ENCODE data around the gene TMEM223.
"Not testable (repeated sequence)": the region's sequence is repeated elsewhere in the genome, so short reads cannot be mapped to it uniquely, and the experiment has no call there.

Gene TMEM223

DNA sequence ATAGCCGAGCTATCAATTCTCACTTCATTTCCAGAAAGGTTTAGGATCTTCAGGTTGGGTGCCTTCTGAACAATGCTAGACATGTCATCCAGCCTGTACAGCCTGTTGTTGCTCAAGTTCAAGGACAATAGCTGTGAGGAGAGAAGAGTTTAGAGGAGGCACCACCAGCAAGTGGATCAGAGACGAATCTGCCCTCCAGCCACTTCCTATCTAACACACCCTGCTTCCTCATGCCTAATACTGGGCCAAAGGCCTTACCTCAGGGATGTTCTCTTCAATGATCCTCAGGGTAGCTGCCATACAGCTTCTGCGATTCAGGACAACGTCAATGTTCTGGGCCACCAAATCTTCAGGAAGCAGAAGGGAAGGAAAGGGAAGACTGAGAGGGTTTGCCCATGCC lies 9.3 kb upstream of the TMEM223 start:
- no peak for DNase-seq (ENCODE audit: low spot score)

DNA sequence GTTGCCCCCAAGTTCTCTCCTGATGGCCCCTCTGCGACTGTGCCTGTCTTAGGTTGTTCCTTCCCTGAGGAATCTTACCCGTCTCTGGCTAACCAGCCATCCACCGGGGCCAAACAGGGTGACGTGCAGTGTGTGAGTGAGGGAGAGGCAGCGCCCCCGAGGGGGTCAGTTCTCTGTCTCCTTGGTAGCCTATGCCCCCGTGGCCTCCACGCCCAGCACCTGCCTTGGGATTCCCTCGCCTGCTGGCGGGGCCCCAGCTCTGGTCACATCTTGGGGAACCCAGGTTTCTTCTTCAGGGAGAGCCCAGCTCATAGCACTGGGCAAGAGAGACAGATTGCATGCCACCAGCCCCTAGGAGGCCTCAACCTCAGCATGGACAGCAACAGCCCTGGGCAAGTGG lies 7.7 kb upstream of the TMEM223 start:
- DNase-seq (ENCODE audit: low spot score) = no peak

DNA sequence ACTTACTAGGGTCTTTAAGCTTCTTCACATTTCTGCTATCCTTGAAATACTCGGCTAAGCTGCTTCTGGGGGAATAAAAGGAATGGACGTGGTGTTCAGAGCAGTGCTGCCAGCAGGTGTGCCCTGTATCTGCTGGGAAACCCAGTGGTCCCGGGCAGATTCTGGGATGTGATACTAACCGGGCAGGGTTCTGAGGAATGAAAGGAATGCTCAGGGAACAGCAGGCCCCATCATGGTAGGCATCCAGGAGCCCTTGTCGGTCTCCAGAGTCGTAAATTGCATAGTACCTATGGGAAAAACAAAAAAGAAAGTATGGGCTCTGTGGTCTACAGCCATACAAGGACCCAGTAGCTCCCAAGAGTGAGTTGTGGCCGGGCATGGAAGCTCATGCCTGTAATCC lies 4.5 kb upstream of the TMEM223 start:
- no peak for DNase-seq (ENCODE audit: low spot score)

DNA sequence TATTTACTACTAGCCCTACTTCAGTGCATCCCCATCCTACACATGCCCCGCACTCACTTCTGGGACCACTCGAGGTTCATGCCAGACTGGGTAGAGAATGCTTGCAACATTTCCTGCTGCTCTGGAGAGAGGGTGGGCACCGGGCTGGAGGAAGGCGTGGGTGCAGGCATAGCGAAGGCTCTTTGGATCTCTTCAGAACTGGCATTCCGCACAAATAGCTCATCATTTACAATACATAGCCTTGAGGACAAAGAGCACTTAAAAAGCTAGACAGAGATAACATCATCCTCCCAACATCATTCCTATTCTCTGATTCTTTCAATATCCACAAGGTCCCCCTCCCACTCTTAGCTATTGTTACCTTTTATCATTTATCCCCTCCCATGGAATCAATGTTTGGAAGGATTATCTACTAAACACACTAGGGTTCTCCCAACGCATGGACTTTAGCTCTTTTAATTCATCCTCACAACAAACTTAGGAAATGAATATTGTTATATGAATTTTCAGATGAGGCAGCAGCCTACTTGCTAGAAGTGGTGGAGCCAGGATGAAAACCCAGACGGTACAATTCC lies 2.5 kb upstream of the TMEM223 start:
- no peak for DNase-seq (ENCODE audit: low spot score)

DNA sequence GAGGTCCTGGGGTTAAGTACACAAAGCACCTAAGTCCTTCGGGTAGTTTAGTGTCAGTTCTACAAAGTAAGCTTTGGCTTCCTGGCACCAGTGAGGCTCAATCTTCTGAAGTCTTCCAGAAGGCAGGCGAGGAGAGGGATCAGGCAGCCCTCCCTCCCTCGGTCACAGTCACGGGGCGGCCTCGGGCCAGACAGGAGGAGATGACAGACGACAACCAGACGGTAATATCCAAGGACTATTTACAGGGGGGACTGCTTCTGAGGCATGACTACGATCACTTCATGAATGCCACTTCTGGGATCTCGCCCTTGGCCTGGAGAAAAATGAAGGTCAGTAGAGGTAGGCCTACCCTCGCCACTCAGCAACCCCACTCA lies 383 bp upstream of the TMEM223 start:
- no peak for DNase-seq (ENCODE audit: low spot score)

DNA sequence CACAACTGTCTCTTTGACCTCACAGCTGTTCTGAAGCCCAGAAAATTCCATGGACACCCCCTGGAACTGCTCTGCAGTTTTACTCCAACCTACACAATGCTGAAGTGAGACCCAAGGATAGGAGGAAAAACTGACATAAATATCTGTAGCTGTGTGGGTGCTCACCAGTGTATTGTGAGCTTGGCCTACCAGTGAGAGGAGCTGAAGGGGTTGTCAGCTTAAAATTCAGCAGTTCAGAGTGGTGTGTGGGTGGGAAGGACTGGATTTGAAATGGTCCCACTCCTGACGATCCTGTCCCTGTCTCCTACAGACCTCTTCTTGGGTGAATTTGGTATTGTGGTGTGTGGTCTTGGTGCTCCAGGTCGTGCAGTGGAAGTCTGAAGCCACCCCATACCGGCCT lies 2.2 kb downstream of the TMEM223 start:
- DNase-seq (ENCODE audit: low spot score) = no peak

DNA sequence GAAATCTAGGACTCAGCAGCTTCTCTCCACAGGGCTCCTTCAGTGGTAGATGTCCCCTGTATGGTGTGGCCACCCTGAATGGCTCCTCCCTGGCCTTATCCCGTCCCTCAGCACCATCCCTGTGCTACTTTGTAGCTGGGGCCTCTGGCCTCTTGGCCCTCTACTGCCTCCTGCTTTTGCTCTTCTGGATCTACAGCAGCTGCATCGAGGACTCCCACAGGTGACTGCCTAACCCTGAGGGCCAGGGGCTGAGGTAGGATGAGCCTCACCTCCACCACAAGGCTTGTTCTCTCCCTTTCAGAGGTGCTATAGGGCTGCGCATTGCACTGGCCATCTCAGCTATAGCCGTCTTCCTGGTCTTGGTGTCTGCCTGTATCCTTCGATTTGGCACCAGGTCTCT lies 2.8 kb downstream of the TMEM223 start:
- no peak for DNase-seq (ENCODE audit: low spot score)

DNA sequence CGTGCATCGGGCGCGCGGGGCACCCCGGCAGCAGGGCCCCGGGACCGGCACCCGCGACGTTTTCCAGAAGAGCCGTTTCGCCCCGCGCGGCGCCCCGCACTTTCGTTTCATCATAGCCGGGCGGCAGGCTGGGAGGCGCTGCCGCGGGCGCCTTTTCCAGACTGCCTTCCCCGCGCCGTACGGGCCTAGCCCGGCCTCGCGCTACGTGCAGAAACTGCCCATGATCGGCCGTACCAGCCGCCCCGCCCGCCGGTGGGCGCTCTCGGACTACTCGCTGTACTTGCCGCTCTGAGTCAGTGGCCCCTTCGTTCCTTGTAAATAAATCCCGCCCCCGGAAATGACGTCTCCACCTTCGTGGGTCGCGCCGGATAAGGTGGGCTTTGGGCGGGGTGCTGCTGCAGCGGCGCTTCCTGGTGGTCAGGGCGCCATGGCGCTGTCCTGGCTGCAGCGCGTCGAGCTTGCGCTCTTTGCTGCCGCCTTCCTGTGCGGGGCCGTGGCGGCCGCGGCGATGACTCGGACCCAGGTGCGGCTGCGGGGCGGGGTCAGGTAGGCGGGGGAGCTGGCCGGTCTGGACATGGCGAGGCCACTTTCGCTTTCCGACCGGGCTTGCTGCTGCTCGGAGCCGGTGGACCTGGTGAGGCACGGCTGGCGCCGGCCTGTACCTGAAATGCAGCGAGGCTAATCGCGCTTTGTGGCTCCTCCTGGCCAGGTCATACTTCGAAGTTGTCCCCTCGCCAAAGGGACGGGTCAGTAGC lies 4.6 kb downstream of the TMEM223 start, which contains the start of gene TMEM179B:
TSS of gene TMEM179B (plus strand) at position 398 of the 755 bp plus-strand sequence. CDS start at position 428, 30 bp downstream.
- DNase-seq (ENCODE audit: low spot score) = peak; percentile 99

DNA sequence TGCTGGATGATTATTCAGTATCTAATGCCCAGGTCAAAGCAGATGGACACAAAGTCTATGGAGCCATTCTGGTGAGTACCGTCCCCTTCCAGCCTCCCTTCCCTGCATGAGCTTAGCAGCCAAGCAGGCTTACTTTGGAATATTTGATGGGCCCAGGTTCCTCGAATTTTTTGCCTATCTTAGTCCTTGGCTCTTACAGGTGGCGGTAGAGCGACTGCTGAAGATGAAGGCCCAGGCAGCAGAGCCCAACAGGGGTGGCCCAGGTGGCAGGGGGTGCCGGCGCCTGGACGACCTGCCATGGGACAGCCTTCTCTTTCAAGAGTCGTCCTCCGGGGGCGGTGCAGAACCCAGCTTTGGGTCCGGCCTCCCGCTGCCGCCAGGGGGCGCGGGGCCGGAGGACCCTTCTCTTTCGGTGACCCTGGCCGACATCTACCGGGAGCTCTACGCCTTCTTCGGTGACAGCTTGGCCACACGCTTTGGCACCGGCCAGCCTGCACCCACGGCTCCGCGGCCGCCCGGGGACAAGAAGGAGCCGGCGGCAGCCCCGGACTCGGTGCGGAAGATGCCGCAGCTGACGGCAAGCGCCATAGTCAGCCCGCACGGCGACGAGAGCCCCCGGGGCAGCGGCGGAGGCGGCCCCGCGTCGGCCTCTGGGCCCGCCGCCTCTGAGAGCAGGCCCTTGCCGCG lies 5.3 kb downstream of the TMEM223 start:
- peak; percentile 90 for DNase-seq (ENCODE audit: low spot score)

DNA sequence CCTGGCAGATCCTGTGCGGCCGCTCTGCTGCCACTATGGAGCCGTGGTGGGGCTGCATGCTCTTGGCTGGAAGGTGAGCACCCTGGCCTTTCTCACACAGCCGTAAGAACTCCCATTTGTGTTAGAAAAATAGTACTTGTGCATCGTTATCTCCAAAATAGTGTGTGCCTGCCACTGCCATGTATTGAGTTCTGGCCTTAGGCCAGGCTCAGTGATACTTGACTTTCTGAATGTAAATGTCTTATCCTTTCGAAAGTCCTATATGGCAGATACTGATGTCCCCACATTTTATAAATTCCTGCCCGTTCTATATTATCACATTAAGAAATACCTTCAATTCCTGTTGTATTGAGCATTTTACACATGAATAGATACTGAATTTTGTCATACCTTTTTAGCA lies 9.1 kb downstream of the TMEM223 start:
- no peak for DNase-seq (ENCODE audit: low spot score)

DNA sequence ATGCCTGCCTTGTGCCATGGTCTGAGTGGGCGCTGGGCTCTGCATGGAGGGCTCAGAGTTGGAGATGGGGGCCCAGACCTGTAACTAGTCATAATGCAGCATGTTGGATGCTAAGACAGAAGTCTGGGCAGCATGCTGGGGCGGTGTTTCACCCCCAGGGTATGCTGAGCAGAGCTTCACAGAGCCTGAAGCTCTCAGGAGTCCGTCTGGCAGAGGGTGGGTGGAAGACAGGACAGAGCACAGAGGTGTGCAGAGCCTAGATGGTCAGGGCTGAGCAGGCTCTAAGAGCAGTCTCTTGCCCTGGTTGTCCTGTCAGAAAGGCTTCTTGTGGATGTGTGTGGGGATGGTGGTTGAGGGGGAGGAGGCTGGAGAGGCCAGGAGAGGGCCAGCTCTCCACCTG lies 13.4 kb downstream of the TMEM223 start:
- no peak for DNase-seq (ENCODE audit: low spot score)

DNA sequence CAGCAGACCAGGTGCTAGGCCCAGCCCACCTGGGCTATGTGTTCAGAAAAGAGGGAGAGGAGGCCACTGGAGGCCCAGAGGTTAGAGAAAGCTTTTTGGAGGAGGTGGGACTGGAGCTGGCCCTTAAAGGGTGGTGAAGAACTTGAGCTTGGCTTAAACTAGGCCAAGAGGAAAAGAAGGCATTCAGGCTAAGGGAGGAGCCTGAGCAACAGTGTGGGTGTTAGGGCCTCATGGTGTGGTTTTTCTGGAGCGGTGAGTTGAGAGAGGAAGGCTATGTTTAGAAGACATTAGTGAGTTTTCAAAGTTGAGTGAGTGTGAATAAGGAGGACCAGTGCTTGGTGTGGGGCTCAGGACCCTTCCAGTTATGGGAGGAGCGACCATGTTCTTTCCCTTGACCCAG lies 14.4 kb downstream of the TMEM223 start:
- no peak for DNase-seq (ENCODE audit: low spot score)

DNA sequence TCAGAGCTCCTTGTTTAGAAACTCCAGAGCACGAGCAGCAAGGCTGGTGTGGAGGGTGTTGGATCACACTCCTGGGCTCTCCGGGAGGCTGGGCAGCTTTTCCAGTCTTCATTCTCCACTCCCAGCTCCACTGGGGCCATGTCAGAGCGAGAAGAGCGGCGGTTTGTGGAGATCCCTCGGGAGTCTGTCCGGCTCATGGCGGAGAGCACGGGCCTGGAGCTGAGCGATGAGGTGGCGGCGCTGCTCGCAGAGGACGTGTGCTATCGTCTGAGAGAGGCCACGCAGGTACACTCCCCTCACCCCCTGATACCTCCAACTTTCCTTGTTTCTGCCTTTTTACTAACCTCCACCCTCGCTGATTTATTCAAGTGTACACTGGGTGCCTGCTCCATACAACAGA lies 16.2 kb downstream of the TMEM223 start:
- no peak for DNase-seq (ENCODE audit: low spot score)

DNA sequence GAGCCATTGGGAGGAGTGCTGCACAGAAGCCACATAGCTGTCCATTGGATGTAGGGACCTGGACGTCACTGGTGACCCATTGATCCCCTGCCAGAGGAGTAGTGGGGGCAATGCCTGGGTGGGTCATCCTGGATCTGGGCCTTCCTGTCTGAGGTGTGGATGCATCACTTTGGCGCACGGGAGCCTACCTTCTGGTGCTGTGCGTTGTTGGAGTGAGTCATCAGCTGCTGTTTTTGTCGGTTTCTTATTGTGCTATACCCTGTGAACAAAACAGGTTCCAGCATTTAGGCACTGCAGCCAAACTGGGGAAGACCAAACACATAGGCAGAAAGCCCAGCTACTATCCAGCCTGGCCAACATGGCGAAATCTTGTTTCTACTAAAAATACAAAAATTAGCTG lies 17.4 kb downstream of the TMEM223 start:
- no peak for DNase-seq (ENCODE audit: low spot score)

DNA sequence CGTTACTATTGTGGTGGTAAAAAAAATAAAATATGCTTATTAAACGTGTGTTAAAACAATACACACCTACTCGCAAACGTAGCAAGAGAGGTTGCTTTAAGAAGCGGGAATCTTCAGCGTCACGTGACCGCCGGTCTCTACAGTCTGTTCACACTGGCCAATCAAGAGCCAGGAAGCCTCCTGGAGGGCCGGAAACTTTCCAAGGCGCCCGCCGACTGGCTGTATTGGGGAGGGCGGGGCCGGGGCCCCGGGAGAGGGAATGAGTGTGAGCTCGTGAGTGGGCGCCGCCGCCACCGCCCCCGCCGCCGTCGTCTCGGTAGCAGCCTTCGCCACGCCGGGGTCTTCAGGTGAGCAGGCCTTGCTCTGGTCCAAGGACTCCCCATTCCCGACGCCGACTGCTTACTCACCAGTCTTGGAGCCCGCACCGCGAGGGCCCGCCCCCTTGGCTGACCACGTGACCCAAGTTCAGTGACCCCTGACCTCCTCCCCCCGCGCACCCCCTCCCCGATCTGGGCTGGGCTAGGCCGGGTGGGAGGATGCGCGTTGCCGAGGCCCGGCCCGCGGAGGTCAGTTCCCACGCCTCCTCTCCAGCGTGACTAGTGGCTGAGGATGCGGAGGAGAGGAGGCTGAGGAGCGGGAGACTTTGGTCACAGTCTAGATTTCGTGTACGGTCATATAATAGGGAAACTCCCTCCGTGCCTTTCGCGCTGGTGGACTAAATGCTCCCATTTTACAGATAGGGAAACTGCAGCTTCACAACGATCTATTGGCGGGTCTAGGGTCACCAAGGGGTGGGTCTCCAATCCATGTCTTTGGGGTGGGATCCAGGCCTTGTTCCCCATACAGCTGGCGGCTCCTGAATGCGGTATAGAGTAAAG lies 20.4 kb downstream of the TMEM223 start, which contains the start of gene TAF6L:
TSS of gene TAF6L (plus strand) at position 253 of the 878 bp plus-strand sequence. CDS start 4,388 bp downstream, outside the sequence.
- DNase-seq (ENCODE audit: low spot score) = peak; percentile 96

DNA sequence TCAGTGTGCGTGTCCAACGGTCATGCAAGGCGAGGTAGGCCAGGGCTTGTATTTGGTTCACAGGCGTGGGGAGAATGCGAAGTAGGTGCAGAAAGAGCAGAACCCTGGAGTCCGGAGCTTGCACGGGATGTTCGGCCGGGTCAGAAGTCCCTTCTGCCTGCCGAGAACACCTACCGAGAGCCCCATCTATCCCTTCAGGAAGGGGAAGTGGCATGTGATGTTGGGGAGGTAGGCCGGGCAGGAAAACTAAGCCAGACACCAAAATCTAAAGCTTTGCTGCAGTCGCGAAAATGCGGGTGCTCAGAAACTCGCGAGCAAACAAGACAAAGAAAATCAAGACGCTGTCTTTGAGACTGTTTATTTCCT lies 21.0 kb downstream of the TMEM223 start:
- no peak for DNase-seq (ENCODE audit: low spot score)

DNA sequence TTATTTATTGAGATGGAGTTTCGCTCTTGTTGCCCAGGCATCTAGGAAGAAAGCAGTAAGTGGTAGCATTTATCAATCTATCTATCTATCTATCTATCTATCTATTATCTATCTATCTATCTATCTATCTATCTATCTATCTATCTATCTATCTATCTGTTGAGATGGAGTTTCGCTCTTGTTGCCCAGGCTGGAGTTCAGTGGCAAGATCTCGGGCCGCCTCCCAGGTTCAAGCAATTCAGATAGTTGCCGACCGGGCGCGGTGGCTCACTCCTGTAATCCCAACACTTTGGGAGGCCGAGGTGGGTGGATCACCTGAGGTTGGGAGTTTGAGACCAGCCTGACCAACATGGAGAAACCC lies 31.0 kb downstream of the TMEM223 start:
- DNase-seq (ENCODE audit: low spot score) = not testable (repeated sequence)

DNA sequence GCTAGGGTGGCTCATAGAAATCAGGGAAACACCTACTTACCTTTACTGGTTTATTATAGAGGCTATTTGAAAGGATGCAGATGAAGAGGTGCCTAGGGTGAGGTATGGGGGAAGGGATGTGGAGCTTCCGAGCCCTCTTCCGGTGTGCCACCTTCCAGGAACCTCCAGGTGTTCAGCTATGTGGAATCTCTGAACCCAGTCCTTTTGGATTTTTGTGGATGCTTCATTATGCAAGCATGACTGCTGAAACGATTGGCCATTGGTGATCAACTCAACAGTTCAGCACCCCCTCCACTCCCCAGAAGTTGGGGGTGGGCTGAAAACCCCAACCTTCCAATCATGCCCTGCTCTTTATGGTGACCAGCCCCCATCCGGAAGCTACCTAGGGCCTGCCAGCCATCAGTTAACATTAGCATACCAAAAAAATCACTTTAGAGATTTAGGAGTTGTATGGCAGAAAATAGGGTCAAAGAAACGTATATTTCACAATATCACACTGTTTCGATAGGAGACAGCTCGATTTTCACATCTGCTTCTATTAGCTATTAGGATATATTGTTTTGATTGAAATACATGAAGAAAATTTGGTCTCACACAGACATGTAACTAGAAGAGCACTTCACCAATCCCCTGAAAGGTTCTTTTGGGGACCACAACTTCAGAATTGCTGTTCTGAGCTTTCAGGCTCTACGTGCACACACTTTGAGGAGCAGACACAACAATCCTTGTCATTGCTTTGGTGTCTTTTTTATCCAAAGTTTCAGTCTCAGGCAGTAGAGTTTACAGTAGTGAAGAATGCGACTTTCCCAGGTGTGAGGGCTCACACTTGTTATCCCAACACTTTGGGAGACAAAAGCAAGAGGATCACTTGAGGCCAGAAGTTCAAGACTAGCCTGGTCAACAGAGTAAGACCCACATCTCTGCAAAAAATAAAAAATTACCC lies 33.7 kb downstream of the TMEM223 start:
- no peak for DNase-seq (ENCODE audit: low spot score)

DNA sequence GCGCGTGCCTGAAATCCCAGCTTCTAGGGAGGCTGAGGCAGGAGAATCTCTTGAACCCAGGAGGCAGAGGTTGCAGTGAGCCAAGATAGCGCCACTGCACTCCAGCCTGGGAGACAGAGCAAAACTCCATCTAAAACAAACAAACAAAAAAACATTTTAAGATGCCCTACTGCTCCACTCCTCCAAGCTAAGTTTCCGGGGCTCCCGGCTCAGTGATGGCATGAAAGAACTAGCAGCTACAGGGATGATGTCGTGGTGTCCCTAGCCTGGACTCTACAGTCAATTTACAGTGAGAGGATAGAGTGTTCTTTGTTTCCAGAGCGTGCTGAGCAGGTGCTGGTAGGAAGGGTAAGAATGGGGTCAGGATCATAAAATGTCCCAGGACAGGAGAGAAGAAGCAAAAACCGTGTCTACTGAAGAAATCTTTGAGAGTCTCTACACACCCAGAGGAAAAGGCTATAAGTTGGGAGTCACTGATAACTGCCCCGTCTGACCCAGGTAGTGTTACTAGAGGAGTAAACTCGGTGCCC lies 36.7 kb downstream of the TMEM223 start:
- no peak for DNase-seq (ENCODE audit: low spot score)

DNA sequence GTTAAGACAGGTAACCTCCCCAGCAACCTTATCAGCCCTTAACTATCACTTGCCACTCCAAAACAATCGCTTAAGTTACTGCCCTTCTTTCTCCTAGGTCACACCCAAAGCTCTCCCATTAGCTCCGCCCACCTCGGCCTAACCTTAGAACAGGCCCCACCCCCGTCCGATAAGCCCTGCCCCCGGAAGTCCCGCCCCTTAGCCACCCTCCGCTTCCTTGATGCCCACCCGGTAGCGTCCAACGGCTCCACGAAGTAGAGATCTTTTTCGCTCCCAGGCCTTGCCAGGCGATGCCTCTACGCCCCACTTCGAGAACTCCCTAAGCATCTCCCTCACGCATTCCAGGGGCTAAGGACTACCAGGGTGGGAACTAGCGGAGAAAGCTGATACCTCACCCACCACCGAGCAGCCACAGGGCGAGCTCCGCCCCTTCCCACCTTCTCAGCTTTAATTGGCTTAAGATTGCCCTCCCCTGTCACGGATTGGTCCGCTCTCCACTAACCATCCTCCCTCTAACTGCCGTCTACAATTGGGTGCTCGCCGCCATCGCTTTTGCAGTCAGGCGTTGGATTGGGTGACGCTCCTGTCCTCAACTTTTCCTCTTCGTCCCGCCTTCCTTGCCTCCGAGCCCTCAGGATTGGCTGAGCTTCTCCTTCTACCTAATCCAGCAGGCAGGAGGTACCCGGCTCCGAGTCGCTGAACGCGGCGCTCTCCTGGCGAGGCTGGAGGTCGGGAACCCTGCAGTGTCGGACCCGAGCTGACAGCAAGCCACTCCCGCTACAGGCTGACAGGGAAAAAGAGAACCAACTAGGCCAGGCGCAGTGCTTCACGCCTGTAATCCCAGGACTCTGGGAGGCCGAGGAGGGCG lies 37.8 kb downstream of the TMEM223 start, which contains the start of gene ZBTB3:
TSS of gene ZBTB3 (minus strand) at position 425 of the 868 bp plus-strand sequence. CDS start 496 bp downstream, outside the sequence.
- peak; percentile 100 for DNase-seq (ENCODE audit: low spot score)
